ENCODE data around the gene BBS9. TPM values are rescaled to one million over a fixed set of nuclear protein-coding genes. Genes with fewer than 3 reads are reported as not detected.

BBS9 gene
- total and polyA plus RNA-seq, 2 donors = 7.3 to 72.8 TPM

DNA sequence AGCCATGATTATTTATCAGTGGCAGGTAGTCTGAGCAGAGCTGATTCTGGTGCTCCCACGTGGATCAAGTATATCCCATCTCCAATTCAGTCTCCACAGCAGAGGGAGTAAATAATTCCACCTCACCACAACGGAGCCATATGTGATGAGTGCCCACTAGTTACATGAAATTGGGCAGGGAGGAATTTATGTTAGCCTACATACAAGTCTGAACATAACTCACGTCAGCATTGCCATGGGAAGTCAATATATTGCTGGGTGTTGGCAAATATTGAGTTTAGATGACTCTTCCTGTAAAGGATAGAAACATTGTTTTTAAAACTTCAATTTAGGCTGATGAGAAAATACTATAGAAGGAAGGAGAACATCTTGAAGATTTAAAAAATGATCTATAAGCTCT lies 507.0 kb downstream of the BBS9 start:
- Histone ChIP-seq H3K4me1 (ENCODE audit: insufficient read depth) (no peaks in the 10 kb centered on the region), H3K27ac (ENCODE audit: low read depth) (no peak overlapping the region), H3K36me3 (ENCODE audit: insufficient read depth) (no peaks in the 10 kb centered on the region), H3K4me3 (ENCODE audit: low read depth, low read length) (no peak overlapping the region)
- 87% methylated on average over 3 of the region's 3 CpGs for WGBS
- DNase-seq (ENCODE audit: extremely low spot score) = no peak

DNA sequence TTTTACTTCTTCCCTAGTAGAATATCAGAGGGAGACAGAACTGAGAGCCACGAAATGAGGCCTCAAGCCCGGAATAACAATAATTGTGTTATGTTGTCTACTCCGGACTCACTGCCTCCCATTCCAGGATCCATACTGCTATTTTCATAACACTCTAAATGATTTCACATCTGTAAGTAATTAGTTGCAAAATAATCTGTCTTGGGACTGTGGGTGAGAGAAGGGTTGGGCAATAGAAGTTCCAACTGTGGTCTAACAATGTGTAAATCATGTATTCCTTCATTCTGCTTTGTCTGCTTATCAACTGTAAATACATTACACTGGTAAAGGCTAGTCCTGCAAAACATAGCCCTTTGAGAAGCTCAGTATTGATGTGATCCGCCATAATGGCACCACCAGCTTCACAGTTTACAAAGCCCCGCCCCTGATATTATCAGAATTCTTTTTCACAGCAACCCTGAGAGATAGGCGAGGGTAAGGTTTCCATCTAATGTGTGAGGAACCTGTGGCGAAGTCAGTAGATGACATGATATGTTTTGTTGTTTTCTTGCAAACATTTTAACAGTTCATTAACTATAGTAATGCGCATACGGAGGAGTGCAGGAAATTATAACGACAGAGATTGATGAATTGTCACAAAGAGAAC lies 510.3 kb downstream of the BBS9 start:
- Histone ChIP-seq H3K27ac (ENCODE audit: low read depth) (no peak overlapping the region), H3K4me3 (ENCODE audit: low read depth, low read length) (no peak overlapping the region), H3K36me3 (ENCODE audit: insufficient read depth) (no peaks in the 10 kb centered on the region), H3K4me1 (ENCODE audit: insufficient read depth) (no peaks in the 10 kb centered on the region)
- WGBS = 86% methylated on average over 10 of the region's 10 CpGs
- DNase-seq (ENCODE audit: extremely low spot score) = no peak

DNA sequence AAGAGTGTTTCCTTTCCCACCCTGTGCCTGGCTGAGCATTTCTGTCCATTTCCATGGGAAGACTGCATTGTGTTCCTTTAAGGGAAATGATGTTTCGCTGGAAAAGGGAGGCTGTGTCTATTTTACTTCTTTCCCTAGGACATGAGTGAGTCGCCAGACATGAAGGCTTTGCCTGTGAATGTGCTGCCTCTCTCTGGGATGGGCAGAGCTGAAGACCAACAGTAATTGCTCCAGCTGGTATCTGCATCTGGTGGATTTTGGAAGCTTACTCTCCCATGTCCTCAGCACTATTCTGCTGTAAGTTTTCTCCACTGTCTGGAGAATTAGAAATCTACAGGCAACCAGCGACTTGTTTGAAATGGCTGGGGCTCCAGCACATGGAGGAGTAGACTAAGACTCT lies 511.4 kb downstream of the BBS9 start:
- 94% methylated on average over 3 of the region's 3 CpGs for WGBS
- no peak for DNase-seq (ENCODE audit: extremely low spot score)
- Histone ChIP-seq H3K27ac (ENCODE audit: low read depth) (no peak overlapping the region), H3K4me3 (ENCODE audit: low read depth, low read length) (no peak overlapping the region), H3K36me3 (ENCODE audit: insufficient read depth) (no peaks in the 10 kb centered on the region), H3K4me1 (ENCODE audit: insufficient read depth) (no peaks in the 10 kb centered on the region)

DNA sequence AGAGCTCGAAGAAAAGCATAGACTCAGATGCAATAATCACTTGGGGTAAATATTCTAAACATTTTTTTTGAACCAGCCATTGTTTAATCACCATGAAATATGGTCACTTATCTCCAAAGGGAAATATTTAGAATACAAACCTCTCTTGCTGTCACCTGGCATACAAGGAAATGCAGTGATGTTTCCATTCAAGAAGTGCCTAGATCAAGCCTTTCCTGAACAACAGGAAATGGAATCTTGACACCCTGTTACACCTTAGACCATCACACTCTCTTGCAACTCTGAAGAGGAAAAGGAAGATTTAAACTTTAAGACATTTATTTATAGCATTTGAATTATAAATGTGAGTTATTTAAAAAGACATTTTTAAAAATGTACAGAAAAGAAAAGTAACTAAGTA lies 512.9 kb downstream of the BBS9 start:
- Histone ChIP-seq H3K4me3 (ENCODE audit: low read depth, low read length) (no peak overlapping the region), H3K4me1 (ENCODE audit: insufficient read depth) (no peaks in the 10 kb centered on the region), H3K27ac (ENCODE audit: low read depth) (no peak overlapping the region), H3K36me3 (ENCODE audit: insufficient read depth) (peaks cover 1% of the 10 kb centered on the region)
- no peak for DNase-seq (ENCODE audit: extremely low spot score)
- WGBS = 81% methylated on average over 1 of the region's 1 CpG

DNA sequence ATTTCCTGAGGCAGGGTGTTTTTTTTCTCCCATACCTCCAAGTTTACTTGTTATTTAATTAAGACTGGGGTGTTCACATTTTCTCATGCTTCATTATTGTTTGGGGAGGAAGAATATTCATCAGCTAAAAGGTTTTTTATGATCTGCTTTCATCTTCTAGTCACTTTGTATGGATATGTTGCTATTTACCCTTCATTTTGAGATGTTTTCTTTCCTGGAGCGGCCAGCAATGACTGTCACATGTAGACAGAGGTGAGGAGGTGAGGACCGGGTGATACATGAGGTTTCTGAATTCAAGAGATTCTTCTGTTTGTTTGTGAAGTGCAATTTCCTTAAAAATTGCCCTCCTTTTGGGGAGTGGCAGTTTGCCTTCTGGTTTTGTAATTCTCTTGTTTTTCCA lies 514.2 kb downstream of the BBS9 start:
- 94% methylated on average over 2 of the region's 2 CpGs for WGBS
- Histone ChIP-seq H3K4me3 (ENCODE audit: low read depth, low read length) (no peak overlapping the region), H3K27ac (ENCODE audit: low read depth) (no peak overlapping the region), H3K36me3 (ENCODE audit: insufficient read depth) (peaks cover 1% of the 10 kb centered on the region), H3K4me1 (ENCODE audit: insufficient read depth) (no peaks in the 10 kb centered on the region)
- DNase-seq (ENCODE audit: extremely low spot score) = no peak

DNA sequence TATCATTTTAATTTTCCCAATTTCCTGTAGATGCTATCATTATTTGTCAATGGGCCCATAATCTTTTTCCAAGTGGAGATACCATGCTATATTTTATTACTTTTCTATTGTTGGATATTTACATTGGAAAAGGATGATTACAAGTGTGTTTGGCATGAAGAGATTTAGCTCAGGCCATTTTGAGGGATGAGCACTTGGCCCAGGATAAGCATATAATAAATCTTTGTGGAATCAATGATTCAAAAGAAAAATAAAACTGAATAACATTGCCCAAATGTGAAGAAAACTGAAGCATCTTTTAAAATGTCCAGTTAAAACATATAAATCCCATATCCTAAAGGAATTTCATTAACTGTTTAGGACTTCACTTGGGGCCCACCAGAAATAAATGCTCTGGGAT lies 515.1 kb downstream of the BBS9 start:
- Histone ChIP-seq H3K4me1 (ENCODE audit: insufficient read depth) (no peaks in the 10 kb centered on the region), H3K4me3 (ENCODE audit: low read depth, low read length) (no peak overlapping the region), H3K36me3 (ENCODE audit: insufficient read depth) (peaks cover 1% of the 10 kb centered on the region), H3K27ac (ENCODE audit: low read depth) (no peak overlapping the region)
- DNase-seq (ENCODE audit: extremely low spot score) = no peak

DNA sequence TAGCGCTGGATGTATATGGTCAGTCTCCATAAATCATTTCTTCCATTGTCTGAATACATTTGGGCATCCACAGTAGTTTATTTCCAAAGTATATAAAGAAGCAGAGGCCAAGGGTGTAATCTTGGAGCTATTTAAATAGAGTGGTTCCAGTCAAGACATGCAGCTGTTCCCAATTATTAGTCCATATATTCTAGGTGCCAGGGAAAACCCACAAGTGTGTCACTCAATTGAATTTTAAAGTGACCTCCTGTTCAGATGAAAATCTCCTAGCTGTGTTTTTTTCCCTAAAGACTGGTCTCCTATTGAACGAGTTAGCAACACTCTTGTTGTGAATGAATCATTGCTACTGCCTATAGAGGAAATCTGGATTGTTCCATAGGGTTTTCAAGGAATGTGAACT lies 515.7 kb downstream of the BBS9 start:
- DNase-seq (ENCODE audit: extremely low spot score) = no peak
- H3K4me1 ChIP-seq (ENCODE audit: insufficient read depth) = no peaks in the 10 kb centered on the region
- no peak overlapping the region for H3K4me3 ChIP-seq (ENCODE audit: low read depth, low read length)
- 87% methylated on average over 2 of the region's 2 CpGs for WGBS
- H3K36me3 ChIP-seq (ENCODE audit: insufficient read depth) = peaks cover 1% of the 10 kb centered on the region
- no peak overlapping the region for H3K27ac ChIP-seq (ENCODE audit: low read depth)

DNA sequence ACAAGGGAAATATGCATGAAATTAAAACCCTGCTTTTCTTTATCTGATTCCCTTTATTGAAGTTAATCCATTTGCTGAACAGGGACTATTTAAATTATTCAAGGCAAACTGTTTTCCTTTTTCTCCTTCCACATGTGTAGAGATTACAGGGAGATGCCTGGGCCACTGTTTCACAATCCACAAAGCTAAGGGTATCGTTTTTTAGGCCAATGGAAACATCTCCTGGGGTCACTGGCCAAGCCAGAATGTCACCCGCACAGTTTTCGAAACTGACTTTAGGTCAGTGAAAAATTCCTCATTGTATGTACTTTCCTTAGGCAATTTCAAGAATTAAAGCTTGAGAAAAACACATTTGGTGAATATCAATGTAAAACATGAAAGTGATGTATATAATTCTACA lies 516.8 kb downstream of the BBS9 start:
- H3K27ac ChIP-seq (ENCODE audit: low read depth) = no peak overlapping the region
- H3K36me3 ChIP-seq (ENCODE audit: insufficient read depth) = peaks cover 1% of the 10 kb centered on the region
- no peak for DNase-seq (ENCODE audit: extremely low spot score)
- no peaks in the 10 kb centered on the region for H3K4me1 ChIP-seq (ENCODE audit: insufficient read depth)
- no peak overlapping the region for H3K4me3 ChIP-seq (ENCODE audit: low read depth, low read length)
- 88% methylated on average over 3 of the region's 3 CpGs for WGBS

DNA sequence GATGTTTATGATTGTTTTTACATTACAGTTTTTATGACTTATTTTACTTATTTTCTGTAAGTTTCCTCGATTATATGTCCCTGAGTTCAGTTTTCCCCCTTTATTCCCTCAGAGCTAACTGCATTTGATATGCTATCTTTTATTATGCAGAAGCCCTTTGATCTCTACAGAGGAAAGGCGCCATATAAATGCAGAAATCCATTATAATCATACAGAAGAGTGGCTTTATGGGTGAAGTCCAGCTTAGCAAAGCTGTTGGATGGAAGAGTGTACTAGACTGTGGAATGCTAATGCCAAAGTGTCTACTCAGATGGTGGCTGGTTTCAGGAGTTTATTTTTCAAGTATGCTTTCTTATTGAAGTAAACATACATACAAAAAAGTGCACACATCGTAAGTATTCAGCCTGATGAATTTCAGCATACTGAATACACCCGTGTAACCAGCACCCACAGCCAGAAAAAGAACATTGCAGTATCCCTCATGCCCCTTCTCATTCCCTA lies 517.6 kb downstream of the BBS9 start:
- DNase-seq (ENCODE audit: extremely low spot score) = no peak
- H3K36me3 ChIP-seq (ENCODE audit: insufficient read depth) = peaks cover 1% of the 10 kb centered on the region
- H3K4me3 ChIP-seq (ENCODE audit: low read depth, low read length) = no peak overlapping the region
- WGBS = 83% methylated on average over 4 of the region's 4 CpGs
- H3K27ac ChIP-seq (ENCODE audit: low read depth) = no peak overlapping the region
- H3K4me1 ChIP-seq (ENCODE audit: insufficient read depth) = no peaks in the 10 kb centered on the region

DNA sequence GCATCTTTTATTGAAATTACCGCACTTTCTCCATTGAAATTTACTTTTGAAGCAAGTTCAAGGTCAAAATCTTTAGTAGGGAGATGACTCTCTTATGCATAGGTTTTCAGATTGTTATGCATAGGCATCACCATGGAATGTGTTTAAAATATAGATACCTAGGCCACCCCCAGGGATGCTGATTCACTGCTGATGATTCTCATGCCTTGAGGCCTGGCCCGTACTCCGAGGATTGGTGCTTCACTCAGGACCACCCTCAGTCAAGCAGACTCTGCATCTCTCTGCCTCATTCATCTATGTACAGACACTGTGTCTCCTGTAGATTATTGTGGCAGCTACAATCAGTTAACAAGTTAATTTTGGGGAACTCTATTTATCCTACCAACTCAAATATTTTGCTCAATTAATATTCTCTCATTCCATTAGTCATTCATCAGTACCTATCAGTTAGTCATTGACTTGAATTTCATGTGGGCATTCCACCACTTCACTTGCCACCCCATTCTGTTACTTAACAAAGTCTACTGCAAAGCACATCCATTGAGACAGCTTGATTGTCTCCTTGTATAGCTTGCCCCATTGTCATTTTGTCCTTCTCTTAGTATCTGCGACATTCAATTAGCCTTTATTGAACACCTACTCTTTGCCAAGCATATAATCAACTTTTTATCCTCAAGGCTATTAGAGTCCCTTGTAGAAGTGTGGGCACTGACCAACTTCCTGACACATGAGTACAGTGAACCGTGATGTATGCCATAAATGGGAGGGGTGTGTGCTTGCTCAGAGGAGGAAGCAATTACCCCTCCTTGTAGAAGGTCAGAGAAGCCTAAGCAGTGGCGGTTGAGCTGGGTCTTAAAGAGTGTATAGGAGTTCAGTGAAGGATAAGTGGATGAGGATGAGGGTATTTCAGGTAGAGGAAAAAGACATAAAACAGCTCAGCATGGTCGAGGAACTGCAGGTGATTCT lies 520.4 kb downstream of the BBS9 start:
- DNase-seq (ENCODE audit: extremely low spot score) = no peak
- H3K27ac ChIP-seq (ENCODE audit: low read depth) = no peak overlapping the region
- H3K4me1 ChIP-seq (ENCODE audit: insufficient read depth) = no peaks in the 10 kb centered on the region
- WGBS = 93% methylated on average over 7 of the region's 7 CpGs
- peaks cover 1% of the 10 kb centered on the region for H3K36me3 ChIP-seq (ENCODE audit: insufficient read depth)
- H3K4me3 ChIP-seq (ENCODE audit: low read depth, low read length) = no peak overlapping the region

DNA sequence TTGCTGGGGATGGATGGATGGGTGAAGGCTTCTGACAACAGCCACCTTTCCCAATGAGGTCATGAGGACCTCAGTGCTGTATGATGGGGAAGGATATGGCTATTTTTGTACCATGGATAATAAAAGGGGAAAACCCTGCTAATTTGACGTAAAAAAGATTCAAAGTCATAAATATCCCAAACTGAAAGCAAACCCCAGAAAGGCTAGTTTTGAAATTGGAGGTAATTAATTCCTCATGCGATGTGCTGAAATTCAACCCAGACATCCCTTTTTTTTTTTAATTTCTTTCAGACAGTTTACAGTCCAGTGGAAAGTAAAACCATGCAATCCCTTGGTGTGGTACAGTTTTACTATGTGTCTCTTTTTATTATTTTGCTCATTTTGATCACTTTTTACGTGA lies 521.5 kb downstream of the BBS9 start:
- H3K27ac ChIP-seq (ENCODE audit: low read depth) = no peak overlapping the region

DNA sequence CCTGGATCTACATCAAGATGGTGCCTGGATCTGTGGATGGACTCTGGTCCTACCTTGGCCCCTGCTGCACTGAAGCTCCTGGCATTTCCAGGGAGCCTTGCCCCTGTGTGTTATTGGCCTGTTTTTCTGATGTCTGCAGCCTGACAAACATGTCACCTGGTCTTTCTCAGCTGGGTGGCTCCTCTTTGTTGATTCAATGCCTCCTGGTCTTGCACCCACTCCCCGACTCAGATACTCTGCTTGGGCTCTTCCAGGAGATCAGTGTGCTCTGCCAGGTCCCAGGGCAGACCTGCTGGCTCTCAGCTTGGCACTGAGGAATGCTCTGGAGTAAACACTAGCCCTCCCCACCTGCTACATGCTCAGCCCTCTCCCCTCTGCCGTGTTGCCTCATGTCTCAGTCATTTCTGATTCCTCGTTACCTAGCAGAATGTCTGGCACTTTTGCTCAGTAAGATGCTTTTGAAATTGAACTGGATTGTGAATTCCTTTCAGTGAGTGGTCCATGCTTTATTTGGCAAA lies 522.7 kb downstream of the BBS9 start:
- peaks cover 1% of the 10 kb centered on the region for H3K36me3 ChIP-seq (ENCODE audit: insufficient read depth)
- 90% methylated on average over 3 of the region's 3 CpGs for WGBS
- no peaks in the 10 kb centered on the region for H3K4me1 ChIP-seq (ENCODE audit: insufficient read depth)
- H3K27ac ChIP-seq (ENCODE audit: low read depth) = no peak overlapping the region
- H3K4me3 ChIP-seq (ENCODE audit: low read depth, low read length) = no peak overlapping the region
- DNase-seq (ENCODE audit: extremely low spot score) = no peak

More for the DNA sequence above, 521.5 kb downstream of the BBS9 start:
- no peak for DNase-seq (ENCODE audit: extremely low spot score)
- 94% methylated on average over 3 of the region's 3 CpGs for WGBS
- Histone ChIP-seq H3K36me3 (ENCODE audit: insufficient read depth) (peaks cover 1% of the 10 kb centered on the region), H3K4me3 (ENCODE audit: low read depth, low read length) (no peak overlapping the region), H3K4me1 (ENCODE audit: insufficient read depth) (no peaks in the 10 kb centered on the region)

DNA sequence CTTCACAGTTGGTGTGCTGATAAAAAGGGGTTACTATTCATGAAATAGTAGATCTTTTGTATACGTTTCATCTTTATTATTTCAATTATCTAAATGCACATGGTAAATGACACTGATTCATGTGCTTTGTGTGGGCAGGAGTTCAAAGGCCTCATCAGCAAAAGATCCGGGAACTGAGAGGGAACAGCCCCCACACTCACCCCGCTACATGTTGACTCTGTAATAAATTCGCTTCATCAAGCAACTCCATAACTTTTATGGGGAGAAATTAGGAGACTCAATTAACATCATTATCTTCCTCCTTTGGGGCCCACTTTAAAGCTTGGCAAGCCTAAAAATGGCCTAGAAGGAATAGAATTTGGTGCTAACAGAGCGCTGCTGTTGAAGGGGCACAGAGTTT lies 525.3 kb downstream of the BBS9 start:
- H3K4me3 ChIP-seq (ENCODE audit: low read depth, low read length) = no peak overlapping the region
- WGBS = 92% methylated on average over 5 of the region's 5 CpGs
- DNase-seq (ENCODE audit: extremely low spot score) = no peak
- no peaks in the 10 kb centered on the region for H3K4me1 ChIP-seq (ENCODE audit: insufficient read depth)
- H3K36me3 ChIP-seq (ENCODE audit: insufficient read depth) = no peaks in the 10 kb centered on the region
- no peak overlapping the region for H3K27ac ChIP-seq (ENCODE audit: low read depth)
